CD4-positive, alpha-beta T cell (primary cell): ENCODE results near the gene MYO9B. TPM values are rescaled to one million over a fixed set of nuclear protein-coding genes. Genes with fewer than 3 reads are reported as not detected.
A peak's percentile ranks its signal among the peaks of the same experiment; 100 is the strongest.
"Not testable (repeated sequence)": the region's sequence is repeated elsewhere in the genome, so short reads cannot be mapped to it uniquely, and the experiment has no call there.

Experiments used
- ATAC-seq: fragments of 200-7000 bp; cut with Tn5 transposase; one replicate; pipeline ENCODE4 v1.10.0; 2022; ENCODE audit warnings: mild to moderate bottlenecking; ENCODE audit not compliant: poor library complexity
- CTCF ChIA-PET: fragments of 350-600 bp; sonication (Branson Sonifier 250); formaldehyde crosslinking; loops from one replicate; lab custom pipeline; 2021; ENCODE audit warnings: antibody characterized with exemption, inconsistent platforms; lab: Charles Lee
- POLR2A ChIA-PET: fragments of 350-600 bp; sonication (Branson Sonifier 250); formaldehyde crosslinking; loops from one replicate; lab custom pipeline; 2021; ENCODE audit warnings: antibody characterized with exemption, inconsistent platforms; lab: Charles Lee
- DNase-seq, 14 experiments: peaks; one replicate each; pipeline ENCODE4 v3.0.0-alpha.2; 2013 to 2020; ENCODE audit warnings: mixed read lengths in 2 of 14
- H3K27ac ChIP-seq, 2 donors: one replicate each; pipeline versions ENCODE4 v1.5.1 to v1.7.0; 2013; ENCODE audit warnings: low read length in 2 of 2, low read depth in 1 of 2, mild to moderate bottlenecking in 1 of 2
- H3K27me3 ChIP-seq, 2 experiments: 1 replicate in 1 of 2; 2 replicates in 1 of 2; pipeline versions ENCODE4 v1.6.1 to v1.7.0; 2013; ENCODE audit warnings: low read length in 2 of 2, control low read depth in 1 of 2, mild to moderate bottlenecking in 1 of 2, moderate library complexity in 1 of 2; ENCODE audit not compliant: insufficient read depth in 2 of 2, control insufficient read depth in 1 of 2
- H3K36me3 ChIP-seq: one replicate; pipeline ENCODE4 v1.6.1; 2013; ENCODE audit warnings: low read length, control low read depth; ENCODE audit not compliant: insufficient read depth
- H3K4me1 ChIP-seq: one replicate; pipeline ENCODE4 v1.6.1; 2013; ENCODE audit warnings: low read length, control low read depth; ENCODE audit not compliant: insufficient read depth
- H3K4me3 ChIP-seq: one replicate; pipeline ENCODE4 v1.5.1; 2013; ENCODE audit warnings: mild to moderate bottlenecking, low read length, moderate library complexity
- H3K9me3 ChIP-seq, 2 experiments: 1 replicate in 1 of 2; 2 replicates in 1 of 2; pipeline versions ENCODE4 v1.6.1 to v1.7.0; 2013; ENCODE audit warnings: low read length in 2 of 2, mild to moderate bottlenecking in 2 of 2, control low read depth in 1 of 2, moderate library complexity in 1 of 2; ENCODE audit not compliant: control insufficient read depth in 1 of 2, insufficient read depth in 1 of 2
- H3K27ac Mint-ChIP-seq: one replicate; pipeline ENCODE4 v1.8.0; 2020; ENCODE audit warnings: mixed read lengths
- H3K27me3 Mint-ChIP-seq: one replicate; pipeline ENCODE4 v1.8.0; 2021; ENCODE audit warnings: mixed read lengths
- H3K36me3 Mint-ChIP-seq: one replicate; pipeline ENCODE4 v1.8.0; 2021; ENCODE audit warnings: low read depth, mixed read lengths
- H3K4me1 Mint-ChIP-seq: one replicate; pipeline ENCODE4 v1.8.0; 2021; ENCODE audit warnings: low read depth, mixed read lengths
- H3K4me3 Mint-ChIP-seq: one replicate; pipeline ENCODE4 v1.8.0; 2020; ENCODE audit warnings: mild to moderate bottlenecking, mixed read lengths
- H3K9me3 Mint-ChIP-seq: one replicate; pipeline ENCODE4 v1.8.0; 2020; ENCODE audit warnings: mixed read lengths
- CTCF ChIP-seq: fragments of 200-600 bp; IDR thresholded peaks from one replicate; pipeline ENCODE4 v1.8.0; 2022; ENCODE audit warnings: antibody characterized with exemption, mild to moderate bottlenecking
- intact Hi-C, 2 experiments: fragments of 100-400 bp; cut with DNase I in 1 of 2; cut with micrococcal nuclease in 1 of 2; formaldehyde crosslinking; loops; one replicate each; pipeline versions ENCODE4 v1.15.1 to v1.9.0; 2023 to 2025; cut with DNase I, micrococcal nuclease
- total RNA-seq, 174 experiments: library from RNA in 2 of 174; stranded (reverse) in 2 of 174; gene quantifications; one replicate each; pipeline ENCODE4 v1.2.3 and lab custom pipeline; 2021 to 2026

The MYO9B gene
- total RNA-seq, 2 experiments from 2014 or later: 176 to 184 TPM

GRCh38 chr19:17105556-17105955 lies 30.0 kb downstream of the MYO9B start:
- intact Hi-C loops: no loop called here
- Histone ChIP-seq H3K4me3 (no peak overlapping the region), H3K27ac (no peak overlapping the region), H3K27me3 (no peaks in the 10 kb centered on the region), H3K4me1 (peaks cover 36% of the 10 kb centered on the region), H3K36me3 (peaks cover 71% of the 10 kb centered on the region), H3K9me3 (peaks cover 0 to 16% of the 10 kb centered on the region in 2 experiments)
- Mint-ChIP-seq H3K4me3 (no peak overlapping the region), H3K4me1 (peaks cover 20% of the 10 kb centered on the region), H3K9me3 (no peaks in the 10 kb centered on the region), H3K36me3 (peaks cover 80% of the 10 kb centered on the region), H3K27me3 (no peaks in the 10 kb centered on the region), H3K27ac (no peak overlapping the region)
- no peak for TF ChIP-seq CTCF
- CTCF ChIA-PET: no interaction called here
- POLR2A ChIA-PET: no interaction called here
- ATAC-seq: no peak
- no peak for DNase-seq

GRCh38 chr19:17106964-17107363 lies 31.4 kb downstream of the MYO9B start:
- Histone ChIP-seq H3K36me3 (peaks cover 76% of the 10 kb centered on the region), H3K4me1 (peaks cover 42% of the 10 kb centered on the region), H3K9me3 (peaks cover 0 to 11% of the 10 kb centered on the region in 2 experiments)
- H3K27me3 Mint-ChIP-seq, CTCF ChIA-PET, H3K9me3 Mint-ChIP-seq, intact Hi-C loops, POLR2A ChIA-PET, ATAC-seq, H3K27ac ChIP-seq, DNase-seq, H3K4me3 Mint-ChIP-seq, H3K27me3 ChIP-seq, H3K4me3 ChIP-seq, H3K27ac Mint-ChIP-seq: not testable (repeated sequence)
- H3K4me1 Mint-ChIP-seq: peaks cover 23% of the 10 kb centered on the region
- H3K36me3 Mint-ChIP-seq: peaks cover 80% of the 10 kb centered on the region

GRCh38 chr19:17107546-17108452 lies 32.2 kb downstream of the MYO9B start:
- H3K27ac Mint-ChIP-seq: peak overlapping the region; percentile 42
- peak; percentile 21 for ATAC-seq
- Histone ChIP-seq H3K27me3 (no peaks in the 10 kb centered on the region), H3K9me3 (peaks cover 0 to 3% of the 10 kb centered on the region in 2 experiments), H3K4me1 (peaks cover 49% of the 10 kb centered on the region), H3K4me3 (no peak overlapping the region), H3K27ac (no peak overlapping the region), H3K36me3 (peaks cover 76% of the 10 kb centered on the region)
- intact Hi-C loops: no loop called here
- DNase-seq: peak in 2 of 14 experiments; percentile 65 to 76
- no peaks in the 10 kb centered on the region for H3K27me3 Mint-ChIP-seq
- peaks cover 80% of the 10 kb centered on the region for H3K36me3 Mint-ChIP-seq
- no peaks in the 10 kb centered on the region for H3K9me3 Mint-ChIP-seq
- no peak overlapping the region for H3K4me3 Mint-ChIP-seq
- ChIA-PET POLR2A (no interaction called here), CTCF (no interaction called here)
- no peak for TF ChIP-seq CTCF
- peaks cover 25% of the 10 kb centered on the region for H3K4me1 Mint-ChIP-seq
